GM06990 (cell line): ENCODE measurements around the gene CUBN.

Source experiments
- DNase-seq: peaks from one replicate; pipeline ENCODE4 v3.0.0-alpha.2; 2011; ENCODE audit not compliant: insufficient read length; ENCODE audit errors: extremely low read depth
- H3K27me3 ChIP-seq: replicated peaks from 2 replicates; pipeline ENCODE4 v1.6.0; 2011; ENCODE audit warnings: low read length; ENCODE audit not compliant: control insufficient read depth, insufficient read depth
- H3K36me3 ChIP-seq: 2 replicates; pipeline ENCODE4 v1.5.1; 2011; ENCODE audit warnings: low read length; ENCODE audit not compliant: control insufficient read depth, insufficient read depth
- H3K4me3 ChIP-seq: replicated peaks from 2 replicates; pipeline ENCODE4 v1.5.1; 2011; ENCODE audit warnings: low read depth, mild to moderate bottlenecking, control low read depth, low read length
- CTCF ChIP-seq: IDR thresholded peaks from 2 replicates; pipeline ENCODE4 v1.5.1; 2011; ENCODE audit warnings: low read length, control low read depth, mild to moderate bottlenecking, inconsistent platforms; ENCODE audit not compliant: insufficient read depth, poor library complexity, severe bottlenecking

Gene CUBN

GRCh38 chr10:17062009-17062408 lies 67.6 kb downstream of the CUBN start:
- H3K4me3 ChIP-seq, result no peak overlapping the region
- H3K27me3 ChIP-seq, result no peaks in the 10 kb centered on the region; the same call in 1 of the 2 replicates
- H3K36me3 ChIP-seq, result no peaks in the 10 kb centered on the region
- TF ChIP-seq CTCF, result no peak
- no peak for DNase-seq

GRCh38 chr10:17061418-17061817 lies 68.2 kb downstream of the CUBN start:
- TF ChIP-seq CTCF, result no peak
- H3K27me3 ChIP-seq, result no peaks in the 10 kb centered on the region; the same call in 1 of the 2 replicates
- no peaks in the 10 kb centered on the region for H3K36me3 ChIP-seq
- no peak for DNase-seq
- no peak overlapping the region for H3K4me3 ChIP-seq

- DNase-seq, result no peak
- H3K4me3 ChIP-seq, result no peak overlapping the region
- no peaks in the 10 kb centered on the region for H3K36me3 ChIP-seq
- no peaks in the 10 kb centered on the region; the same call in 1 of the 2 replicates for H3K27me3 ChIP-seq
- no peak for TF ChIP-seq CTCF
Observed at GRCh38 chr10:17060289-17060688, 69.3 kb downstream of the CUBN start.

GRCh38 chr10:17059197-17059688 lies 70.4 kb downstream of the CUBN start:
- no peak overlapping the region for H3K4me3 ChIP-seq
- no peak for TF ChIP-seq CTCF
- DNase-seq, result no peak
- H3K36me3 ChIP-seq, result no peaks in the 10 kb centered on the region
- no peaks in the 10 kb centered on the region; the same call in 1 of the 2 replicates for H3K27me3 ChIP-seq

- H3K4me3 ChIP-seq, result no peak overlapping the region
- H3K27me3 ChIP-seq, result no peaks in the 10 kb centered on the region; the same call in 1 of the 2 replicates
- DNase-seq, result no peak
- TF ChIP-seq CTCF, result no peak
- no peaks in the 10 kb centered on the region for H3K36me3 ChIP-seq
Observed at GRCh38 chr10:17058093-17058492, 71.5 kb downstream of the CUBN start.
